ENCODE data around the gene MTFR1L.

Gene MTFR1L

GRCh38 chr1:25807480-25808390, 12.0 kb upstream of the MTFR1L start:
- DNase-seq (ENCODE audit: low read depth in 2 of 2), result no peak

- no peak for DNase-seq (ENCODE audit: low read depth in 2 of 2)
Observed at GRCh38 chr1:25808481-25809244, 11.1 kb upstream of the MTFR1L start.

- DNase-seq (ENCODE audit: low read depth in 2 of 2), result no peak
Observed at GRCh38 chr1:25809283-25809926, 10.3 kb upstream of the MTFR1L start.

GRCh38 chr1:25809929-25810328, 9.8 kb upstream of the MTFR1L start:
- DNase-seq (ENCODE audit: low read depth in 2 of 2), result no peak

- peak; percentile 52 to 54 for DNase-seq (ENCODE audit: low read depth in 2 of 2)
Observed at GRCh38 chr1:25810341-25811299, 9.1 kb upstream of the MTFR1L start.

- no peak for DNase-seq (ENCODE audit: low read depth in 2 of 2)
Observed at GRCh38 chr1:25811384-25812082, 8.2 kb upstream of the MTFR1L start.

- no peak for DNase-seq (ENCODE audit: low read depth in 2 of 2)
Observed at GRCh38 chr1:25813071-25813733, 6.6 kb upstream of the MTFR1L start.

GRCh38 chr1:25813734-25814471, 5.9 kb upstream of the MTFR1L start:
- no peak for DNase-seq (ENCODE audit: low read depth in 2 of 2)

GRCh38 chr1:25814549-25815087, 5.1 kb upstream of the MTFR1L start:
- no peak for DNase-seq (ENCODE audit: low read depth in 2 of 2)

GRCh38 chr1:25815208-25816111, 4.3 kb upstream of the MTFR1L start:
- DNase-seq (ENCODE audit: low read depth in 2 of 2), result no peak

GRCh38 chr1:25816112-25816718, 3.5 kb upstream of the MTFR1L start:
- no peak for DNase-seq (ENCODE audit: low read depth in 2 of 2)

- no peak for DNase-seq (ENCODE audit: low read depth in 2 of 2)
Observed at GRCh38 chr1:25817840-25818501, 1.8 kb upstream of the MTFR1L start.

- no peak for DNase-seq (ENCODE audit: low read depth in 2 of 2)
Observed at GRCh38 chr1:25818569-25818968, 1.2 kb upstream of the MTFR1L start.

GRCh38 chr1:25820247-25821111, 725 bp downstream of the MTFR1L start:
- DNase-seq (ENCODE audit: low read depth in 2 of 2), result peak; percentile 51 to 54

GRCh38 chr1:25821112-25821476, 1.3 kb downstream of the MTFR1L start:
- no peak for DNase-seq (ENCODE audit: low read depth in 2 of 2)

- no peak for DNase-seq (ENCODE audit: low read depth in 2 of 2)
Observed at GRCh38 chr1:25821630-25822091, 1.9 kb downstream of the MTFR1L start.
